K562 (cell line): ENCODE results near the gene VRK3.
"Not testable (repeated sequence)": the region's sequence is repeated elsewhere in the genome, so short reads cannot be mapped to it uniquely, and the experiment has no call there.

Experiments used
- CBX2 ChIP-seq: fragments of 200-600 bp; sonication (generic); IDR thresholded peaks from one replicate; pipeline ENCODE4 v1.6.1; 2012; ENCODE audit warnings: mild to moderate bottlenecking, low read length, inconsistent platforms; ENCODE audit not compliant: insufficient read depth, poor library complexity, severe bottlenecking
- FOSL1 ChIP-seq: fragments of 200-800 bp; sonication (Bioruptor generic); conservative IDR thresholded peaks from 2 replicates; pipeline ENCODE4 v1.6.1; 2016; ENCODE audit warnings: missing genetic modification characterization, missing compliant biosample characterization
- FOXJ3 ChIP-seq: sonication (generic); formaldehyde crosslinking; IDR thresholded peaks from 2 replicates; pipeline ENCODE4 v1.4.0; 2020; ENCODE audit warnings: mild to moderate bottlenecking, missing genetic modification reagents
- ILF3 ChIP-seq: fragments of 450-650 bp; IDR thresholded peaks from 2 replicates; pipeline ENCODE4 v1.6.1; 2018; ENCODE audit warnings: antibody characterized with exemption, mild to moderate bottlenecking, moderate library complexity, borderline replicate concordance
- JUND ChIP-seq, 2 experiments: IDR thresholded peaks; 2 replicates in 1 of 2; 3 replicates in 1 of 2; pipeline ENCODE4 v1.6.1; 2011; ENCODE audit warnings: borderline replicate concordance in 2 of 2, low read depth in 2 of 2, low read length in 2 of 2, improper control_type of control experiment in 1 of 2, missing biosample characterization in 1 of 2, missing genetic modification characterization in 1 of 2, missing genetic modification reagents in 1 of 2
- NR1H2 ChIP-seq: sonication (generic); formaldehyde crosslinking; IDR thresholded peaks from 2 replicates; pipeline ENCODE4 v1.4.0; 2020; ENCODE audit warnings: mild to moderate bottlenecking, missing genetic modification reagents
- POLR2A ChIP-seq: fragments of 450-650 bp; conservative IDR thresholded peaks from 2 replicates; pipeline ENCODE4 v1.6.1; 2016
- POLR2AphosphoS5 ChIP-seq: IDR thresholded peaks from 2 replicates; pipeline ENCODE4 v1.6.1; 2011; ENCODE audit warnings: mild to moderate bottlenecking, low read depth, low read length, moderate library complexity; ENCODE audit not compliant: control insufficient read depth, insufficient read depth
- TCF7 ChIP-seq: sonication (generic); IDR thresholded peaks from 2 replicates; pipeline ENCODE4 v1.6.1; 2016; ENCODE audit warnings: antibody characterized with exemption, borderline replicate concordance
- TSHZ1 ChIP-seq: fragments of 250-450 bp; sonication (Bioruptor Pico); IDR thresholded peaks from 2 replicates; pipeline ENCODE4 v1.4.0; 2020; ENCODE audit warnings: mild to moderate bottlenecking, moderate library complexity
- TF ChIP-seq, protein P1 (sequence below), 3 experiments: IDR thresholded peaks in 2 of 3; conservative IDR thresholded peaks in 1 of 3; 2 replicates each; pipeline ENCODE4 v1.5.1; 2011 to 2012; ENCODE audit warnings: low read length in 3 of 3, mild to moderate bottlenecking in 3 of 3, control low read depth in 2 of 3, improper control_type of control experiment in 1 of 3, inconsistent platforms in 1 of 3, low read depth in 1 of 3, mixed read lengths in 1 of 3, moderate library complexity in 1 of 3; ENCODE audit not compliant: insufficient read depth in 2 of 3
- TF ChIP-seq, protein P2 (sequence below): sonication (generic); formaldehyde crosslinking; IDR thresholded peaks from 2 replicates; pipeline ENCODE4 v1.8.1; 2023; ENCODE audit warnings: mild to moderate bottlenecking, missing genetic modification reagents

- not testable (repeated sequence) for TF ChIP-seq ILF3; TSHZ1 (CRISPR knock-in tag); FOXJ3 (CRISPR knock-in tag); TCF7; NR1H2 (CRISPR knock-in tag); CBX2; JUND (IDR thresholded peaks at IDR 0.05; ENCODE audit: borderline replicate concordance, low read depth, low read length); JUND (tag; IDR thresholded peaks at IDR 0.05; ENCODE audit: borderline replicate concordance, low read depth, low read length); POLR2A; FOSL1 (tag); POLR2AphosphoS5
- TF ChIP-seq, protein P1, sequence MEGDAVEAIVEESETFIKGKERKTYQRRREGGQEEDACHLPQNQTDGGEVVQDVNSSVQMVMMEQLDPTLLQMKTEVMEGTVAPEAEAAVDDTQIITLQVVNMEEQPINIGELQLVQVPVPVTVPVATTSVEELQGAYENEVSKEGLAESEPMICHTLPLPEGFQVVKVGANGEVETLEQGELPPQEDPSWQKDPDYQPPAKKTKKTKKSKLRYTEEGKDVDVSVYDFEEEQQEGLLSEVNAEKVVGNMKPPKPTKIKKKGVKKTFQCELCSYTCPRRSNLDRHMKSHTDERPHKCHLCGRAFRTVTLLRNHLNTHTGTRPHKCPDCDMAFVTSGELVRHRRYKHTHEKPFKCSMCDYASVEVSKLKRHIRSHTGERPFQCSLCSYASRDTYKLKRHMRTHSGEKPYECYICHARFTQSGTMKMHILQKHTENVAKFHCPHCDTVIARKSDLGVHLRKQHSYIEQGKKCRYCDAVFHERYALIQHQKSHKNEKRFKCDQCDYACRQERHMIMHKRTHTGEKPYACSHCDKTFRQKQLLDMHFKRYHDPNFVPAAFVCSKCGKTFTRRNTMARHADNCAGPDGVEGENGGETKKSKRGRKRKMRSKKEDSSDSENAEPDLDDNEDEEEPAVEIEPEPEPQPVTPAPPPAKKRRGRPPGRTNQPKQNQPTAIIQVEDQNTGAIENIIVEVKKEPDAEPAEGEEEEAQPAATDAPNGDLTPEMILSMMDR (IDR thresholded peaks at IDR 0.05 in 2 of 3, conservative IDR thresholded peaks at IDR 0.05 in 1 of 3; ENCODE audit: insufficient read depth in 2 of 3, low read depth in 1 of 3, low read length in 3 of 3) = not testable (repeated sequence)
- TF ChIP-seq, protein P2, sequence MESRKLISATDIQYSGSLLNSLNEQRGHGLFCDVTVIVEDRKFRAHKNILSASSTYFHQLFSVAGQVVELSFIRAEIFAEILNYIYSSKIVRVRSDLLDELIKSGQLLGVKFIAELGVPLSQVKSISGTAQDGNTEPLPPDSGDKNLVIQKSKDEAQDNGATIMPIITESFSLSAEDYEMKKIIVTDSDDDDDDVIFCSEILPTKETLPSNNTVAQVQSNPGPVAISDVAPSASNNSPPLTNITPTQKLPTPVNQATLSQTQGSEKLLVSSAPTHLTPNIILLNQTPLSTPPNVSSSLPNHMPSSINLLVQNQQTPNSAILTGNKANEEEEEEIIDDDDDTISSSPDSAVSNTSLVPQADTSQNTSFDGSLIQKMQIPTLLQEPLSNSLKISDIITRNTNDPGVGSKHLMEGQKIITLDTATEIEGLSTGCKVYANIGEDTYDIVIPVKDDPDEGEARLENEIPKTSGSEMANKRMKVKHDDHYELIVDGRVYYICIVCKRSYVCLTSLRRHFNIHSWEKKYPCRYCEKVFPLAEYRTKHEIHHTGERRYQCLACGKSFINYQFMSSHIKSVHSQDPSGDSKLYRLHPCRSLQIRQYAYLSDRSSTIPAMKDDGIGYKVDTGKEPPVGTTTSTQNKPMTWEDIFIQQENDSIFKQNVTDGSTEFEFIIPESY (CRISPR knock-in tag) = not testable (repeated sequence)
Measured at GRCh38 chr19:49960980-49961379, 64.2 kb downstream of the VRK3 start, which contains the start of gene SIGLEC11.
